GM18519 (cell line): ENCODE data around the gene SLC7A1.

Experiments
- ATAC-seq: cut with Tn5 transposase; IDR thresholded peaks from one replicate; pipeline ENCODE4 v1.9.1; 2021; ENCODE audit warnings: mild to moderate bottlenecking, moderate library complexity; ENCODE audit not compliant: unreplicated experiment, low FRiP score

Gene SLC7A1

GRCh38 chr13:29471551-29471950 is 123.9 kb downstream of the SLC7A1 start:
- no peak for ATAC-seq

- no peak for ATAC-seq
These were observed 129.7 kb downstream of the SLC7A1 start for GRCh38 chr13:29465741-29466293.

- no peak for ATAC-seq
These were observed 131.3 kb downstream of the SLC7A1 start for GRCh38 chr13:29464105-29464679.

GRCh38 chr13:29459813-29460355 is 135.6 kb downstream of the SLC7A1 start:
- ATAC-seq: no peak
